Astrocyte of the spinal cord (primary cell): Measurements from ENCODE around the gene DOCK4.
"Not testable (repeated sequence)": the region's sequence is repeated elsewhere in the genome, so short reads cannot be mapped to it uniquely, and the experiment has no call there.

ENCODE experiments used
- DNase-seq: peaks from one replicate; pipeline ENCODE4 v3.0.0; 2011; ENCODE audit warnings: low read depth, low spot score
- H3K4me3 ChIP-seq: 2 replicates; pipeline ENCODE4 v1.5.1; 2011; ENCODE audit warnings: low read depth, mild to moderate bottlenecking, low read length, moderate library complexity
- CTCF ChIP-seq: IDR thresholded peaks from 2 replicates; pipeline ENCODE4 v1.5.1; 2012; ENCODE audit warnings: low read depth, mild to moderate bottlenecking, low read length, inconsistent platforms
- in situ Hi-C: cut with HindIII; loops from 2 replicates; pipeline ENCODE4 v1.10.0; 2017; ENCODE audit warnings: low sequenced_read_pairs

Gene DOCK4

GRCh38 chr7:111920329-111920728 is 285.9 kb downstream of the DOCK4 start:
- no peak for DNase-seq
- in situ Hi-C loops, result no loop called here
- no peak for TF ChIP-seq CTCF
- H3K4me3 ChIP-seq, result no peak overlapping the region

DNA sequence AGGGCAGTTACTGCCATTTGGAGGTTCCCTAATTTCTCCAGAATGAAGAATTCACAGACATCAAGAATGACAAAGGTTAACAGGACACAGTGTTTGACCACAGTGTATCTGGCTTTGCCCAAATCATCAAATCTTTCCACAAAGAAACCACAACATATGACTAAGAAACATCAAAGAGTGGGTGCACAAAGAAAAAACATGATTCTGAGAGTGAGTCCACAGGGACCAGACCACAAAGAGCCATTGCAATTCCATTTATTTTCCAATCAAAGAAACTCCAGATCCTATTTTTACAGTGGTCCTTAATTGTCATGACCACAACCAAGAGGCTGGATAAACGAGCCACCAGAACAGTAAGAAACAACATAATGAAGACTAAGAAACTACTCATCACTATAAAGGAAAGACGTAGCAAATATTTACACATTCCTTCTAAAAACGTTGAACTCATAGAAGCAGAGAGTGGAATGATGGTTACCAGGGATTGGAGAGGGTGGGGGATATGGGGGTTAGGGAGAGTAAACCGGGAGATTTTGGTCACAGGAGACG is 286.5 kb downstream of the DOCK4 start:
- H3K4me3 ChIP-seq, result no peak overlapping the region
- TF ChIP-seq CTCF, result no peak
- peak; percentile 90 for DNase-seq
- in situ Hi-C loops, result no loop called here

DNA sequence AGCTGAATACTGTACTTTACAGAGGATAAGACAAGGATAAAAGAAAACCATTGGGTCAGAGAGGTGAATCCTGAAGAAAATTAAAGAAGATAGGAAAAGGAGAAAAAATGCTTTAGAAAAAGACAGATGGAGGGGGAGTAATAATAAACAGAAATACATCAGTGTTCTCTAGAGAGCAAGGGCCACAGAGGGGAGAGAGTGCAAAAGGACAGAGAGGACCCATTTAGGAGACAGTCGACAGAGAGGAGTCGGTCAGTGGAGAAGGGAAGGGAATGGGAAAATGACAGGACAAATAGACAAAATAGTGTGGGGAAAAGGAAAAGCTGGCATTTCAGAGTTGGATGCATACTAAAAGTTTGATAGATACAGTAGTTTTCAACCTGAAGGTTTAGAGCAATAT is 287.0 kb downstream of the DOCK4 start:
- no peak overlapping the region for H3K4me3 ChIP-seq
- TF ChIP-seq CTCF, result no peak
- no peak for DNase-seq
- in situ Hi-C loops, result no loop called here

DNA sequence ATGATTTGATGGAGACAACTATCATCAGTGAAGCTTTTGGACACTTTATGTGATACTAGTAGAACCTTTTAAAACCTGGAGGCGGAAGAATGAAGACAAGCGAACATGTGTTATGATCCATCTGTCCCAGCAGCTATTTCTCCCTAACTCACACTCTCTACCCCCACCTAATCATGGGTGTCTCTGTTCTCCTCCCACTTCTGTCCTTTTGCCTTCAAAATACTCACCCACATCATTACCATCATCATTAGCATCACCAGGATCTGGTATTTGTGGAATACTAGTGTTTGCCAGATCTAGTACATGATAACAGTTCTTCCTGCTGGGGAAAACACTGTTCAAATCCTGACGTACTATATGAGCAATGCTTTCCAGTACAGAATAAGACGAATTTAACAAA is 287.7 kb downstream of the DOCK4 start:
- DNase-seq, result no peak
- TF ChIP-seq CTCF, result no peak
- no peak overlapping the region for H3K4me3 ChIP-seq
- in situ Hi-C loops, result no loop called here

GRCh38 chr7:111917404-111917803 is 288.8 kb downstream of the DOCK4 start:
- DNase-seq, in situ Hi-C loops, H3K4me3 ChIP-seq: not testable (repeated sequence)

DNA sequence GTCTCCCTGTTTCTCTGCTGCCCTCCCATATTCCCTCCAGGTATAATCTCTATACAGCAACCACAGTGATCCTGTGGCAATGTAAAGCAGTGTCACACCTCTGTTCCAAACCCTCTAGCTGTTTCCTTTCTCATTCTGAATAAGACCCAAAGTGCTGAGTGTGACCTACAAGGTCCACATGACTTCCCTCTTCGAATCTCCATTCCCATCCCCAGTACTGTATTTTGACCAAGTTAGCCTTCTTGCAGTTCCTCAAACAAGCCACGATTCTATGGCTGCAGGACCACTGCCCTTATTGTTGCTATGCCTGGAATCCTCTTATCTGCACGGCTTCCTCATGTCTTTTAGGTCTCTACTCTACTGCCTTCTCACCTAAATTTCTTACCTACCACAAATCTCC is 291.9 kb downstream of the DOCK4 start:
- in situ Hi-C loops, result no loop called here
- no peak for DNase-seq
- no peak for TF ChIP-seq CTCF
- no peak overlapping the region for H3K4me3 ChIP-seq

- in situ Hi-C loops, result no loop called here
- H3K4me3 ChIP-seq, result no peak overlapping the region
- no peak for TF ChIP-seq CTCF
- DNase-seq, result no peak
Measured at GRCh38 chr7:111911166-111911961, 294.8 kb downstream of the DOCK4 start.
